HG03097 (cell line): Measurements from ENCODE around the gene DDA1.
A peak's percentile ranks its signal among the peaks of the same experiment; 100 is the strongest.
"Not testable (repeated sequence)": the region's sequence is repeated elsewhere in the genome, so short reads cannot be mapped to it uniquely, and the experiment has no call there.

ENCODE experiments used
- ATAC-seq: cut with Tn5 transposase; IDR thresholded peaks from one replicate; pipeline ENCODE4 v1.9.1; 2021; ENCODE audit not compliant: unreplicated experiment, low FRiP score

The DDA1 gene

GRCh38 chr19:17286263-17286662 lies 23.1 kb upstream of the DDA1 start:
- ATAC-seq, result no peak

DNA sequence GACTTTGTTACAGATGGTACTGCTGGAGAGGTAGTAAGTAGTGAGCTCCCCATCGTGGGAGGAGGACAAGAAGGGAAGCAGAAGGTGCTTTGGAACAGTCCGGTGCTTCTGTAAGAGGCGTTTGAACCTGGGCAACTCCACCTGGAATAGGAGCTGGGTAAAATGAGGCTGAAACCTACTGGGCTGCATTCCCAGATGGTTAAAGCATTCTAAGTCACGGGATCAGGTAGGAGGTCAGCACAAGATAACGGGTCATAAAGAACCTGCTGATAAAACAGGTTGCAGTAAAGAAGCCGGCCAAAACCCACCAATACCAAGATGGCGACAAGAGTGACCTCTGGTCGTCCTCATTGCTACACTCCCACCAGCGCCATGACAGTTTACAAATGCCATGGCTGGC lies 22.6 kb upstream of the DDA1 start:
- no peak for ATAC-seq

GRCh38 chr19:17289489-17289888 lies 19.9 kb upstream of the DDA1 start:
- no peak for ATAC-seq

- peak; percentile 65 for ATAC-seq
Measured at GRCh38 chr19:17292301-17293074, 16.9 kb upstream of the DDA1 start.

DNA sequence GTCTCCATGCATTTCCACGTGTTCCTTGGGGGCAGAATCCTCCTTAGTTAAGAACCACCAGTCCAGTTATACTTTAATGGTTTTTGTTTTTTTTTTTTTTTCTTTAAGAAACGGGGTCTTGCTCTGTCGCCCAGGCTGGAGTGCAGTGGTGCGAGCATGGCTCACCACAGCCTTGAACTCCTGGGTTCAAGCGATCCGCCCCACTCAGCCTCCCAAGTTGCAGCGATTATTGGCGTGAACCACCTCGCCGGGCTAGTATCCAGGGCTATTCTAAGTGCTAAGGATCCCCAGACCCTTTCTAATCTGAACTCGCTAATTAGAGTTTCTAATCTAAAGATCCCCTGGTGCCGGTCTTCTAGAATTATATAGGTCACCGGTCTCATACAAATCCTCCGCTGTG lies 15.8 kb upstream of the DDA1 start:
- no peak for ATAC-seq

GRCh38 chr19:17294051-17294891 lies 15.1 kb upstream of the DDA1 start:
- ATAC-seq, result no peak

DNA sequence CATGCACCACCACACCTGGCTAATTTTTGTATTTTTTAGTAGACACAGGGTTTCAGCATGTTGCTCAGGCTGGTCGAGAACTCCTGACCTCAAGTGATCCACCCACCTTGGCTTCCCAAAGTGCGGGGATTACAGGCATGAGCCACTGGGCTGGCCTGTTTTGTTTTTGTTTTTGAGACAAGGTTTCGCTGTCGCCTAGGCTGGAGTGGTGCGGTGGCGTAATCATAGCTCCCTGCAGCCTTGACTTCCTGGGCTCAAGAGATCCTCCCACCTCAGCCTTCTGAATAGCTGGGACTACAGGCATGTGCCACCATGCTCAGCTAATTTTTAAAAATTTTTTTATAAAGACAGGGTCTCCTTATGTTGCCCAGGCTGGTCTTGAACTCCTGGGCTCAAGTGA lies 13.8 kb upstream of the DDA1 start:
- ATAC-seq, result not testable (repeated sequence)

DNA sequence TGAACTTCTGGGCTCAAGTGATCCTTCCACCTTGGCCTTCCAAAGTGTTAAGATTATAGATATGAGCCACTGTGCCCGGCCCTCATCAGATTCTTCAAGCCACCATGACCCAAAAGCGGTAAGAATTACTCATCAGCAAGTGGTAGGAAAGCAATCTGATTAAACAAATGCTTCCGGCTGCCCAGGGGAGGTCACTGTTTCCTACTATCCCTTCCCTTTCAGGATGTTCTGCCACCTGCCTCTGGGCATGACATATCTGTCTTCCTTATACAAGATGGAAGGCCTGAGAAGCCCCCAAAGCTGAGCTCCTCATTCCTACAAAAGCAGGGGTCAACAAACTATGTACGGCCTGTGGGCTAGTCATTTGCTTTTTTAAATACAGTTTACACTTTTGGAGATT lies 13.1 kb upstream of the DDA1 start:
- no peak for ATAC-seq

- ATAC-seq, result no peak
Measured at GRCh38 chr19:17296976-17297375, 12.4 kb upstream of the DDA1 start.

GRCh38 chr19:17300992-17301619 lies 8.3 kb upstream of the DDA1 start:
- no peak for ATAC-seq

DNA sequence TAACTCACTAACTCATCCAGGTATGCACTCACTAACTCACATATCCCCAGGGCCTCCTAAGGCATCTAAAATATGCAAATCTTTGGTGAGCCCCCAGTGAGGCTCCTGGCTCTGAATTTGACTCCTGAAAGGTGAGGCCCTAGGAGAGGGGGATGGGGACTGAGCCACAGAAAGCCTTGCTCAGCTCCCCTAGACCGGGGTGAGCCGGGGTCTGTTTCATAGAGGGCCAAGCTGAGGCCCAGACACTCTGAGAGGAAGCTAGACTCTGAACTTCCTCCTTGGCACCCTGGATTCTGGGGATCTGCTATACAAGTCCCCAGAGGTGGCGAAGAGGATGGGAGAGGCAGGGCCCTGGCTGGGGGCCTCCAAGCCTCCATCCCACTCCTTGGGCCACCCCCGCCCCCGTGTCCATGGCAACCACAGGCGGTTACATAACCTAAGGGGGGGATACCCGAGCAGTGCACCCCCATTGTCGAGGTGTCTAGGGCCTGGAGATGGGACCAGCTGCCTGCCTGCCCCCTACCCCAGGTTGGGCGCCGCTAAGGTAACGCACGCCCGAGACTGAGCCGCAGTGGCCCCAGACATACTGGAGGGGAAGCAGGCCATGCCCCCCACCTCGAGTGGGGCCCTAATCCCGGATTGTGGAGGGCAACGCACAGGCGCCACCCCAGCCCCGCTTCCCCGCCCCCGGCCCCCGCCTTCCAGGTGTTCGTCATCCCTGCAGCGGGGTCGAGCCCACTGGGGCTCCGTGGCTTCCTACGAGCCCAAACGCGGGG lies 6.8 kb upstream of the DDA1 start:
- no peak for ATAC-seq

- ATAC-seq, result peak; percentile 50
Measured at GRCh38 chr19:17303167-17303939, 6.0 kb upstream of the DDA1 start, which contains the start of gene ABHD8. ABHD8 (minus strand) TSS chr19:17303425; CDS start chr19:17301616, 1,809 bp downstream.

- ATAC-seq, result no peak
Measured at GRCh38 chr19:17303940-17304267, 5.5 kb upstream of the DDA1 start.

DNA sequence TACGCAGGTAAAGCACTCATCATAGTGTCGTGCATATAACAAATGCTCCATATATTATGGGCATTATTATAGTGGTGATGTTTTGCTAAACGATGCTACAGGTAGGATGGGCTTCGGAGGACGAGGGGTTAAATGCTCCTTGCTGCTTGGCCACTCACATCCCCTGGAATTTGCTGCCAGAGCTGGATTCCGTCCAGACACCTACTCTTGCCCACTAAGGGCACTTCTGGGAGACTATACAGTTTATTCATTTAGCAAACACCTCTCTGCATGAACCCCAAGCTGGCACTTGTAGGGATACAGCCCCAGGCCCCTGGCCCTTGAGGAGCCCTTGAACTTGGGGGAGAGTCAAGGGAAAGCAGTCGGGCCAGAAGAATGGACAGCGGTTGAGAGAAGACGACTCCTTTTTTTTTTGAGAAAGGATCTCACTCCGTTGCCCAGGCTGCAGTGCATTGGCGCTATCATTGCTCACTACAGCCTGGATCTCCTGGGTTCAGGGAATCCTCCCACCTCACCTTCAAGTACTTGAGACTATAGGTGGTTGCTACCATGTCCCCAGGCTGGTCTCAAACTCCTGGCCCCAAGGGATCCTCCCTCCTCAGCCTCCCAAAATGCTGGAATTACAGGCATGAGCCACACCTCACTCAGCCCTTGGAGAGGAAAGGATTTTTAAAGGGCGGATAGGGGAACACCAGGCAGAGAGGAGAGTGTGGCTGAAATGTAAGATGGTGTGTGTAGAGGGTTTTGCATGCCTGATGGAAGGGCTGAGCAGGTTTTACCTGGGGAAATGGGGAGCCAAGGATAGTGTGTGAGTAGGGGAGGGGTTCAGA lies 4.8 kb upstream of the DDA1 start:
- no peak for ATAC-seq

GRCh38 chr19:17305216-17305516 lies 4.2 kb upstream of the DDA1 start:
- no peak for ATAC-seq

- peak; percentile 79 for ATAC-seq
Measured at GRCh38 chr19:17305517-17306284, 3.7 kb upstream of the DDA1 start, which contains the start of gene MRPL34. MRPL34 (plus strand) TSS chr19:17305872; CDS start chr19:17305893, 21 bp downstream.

DNA sequence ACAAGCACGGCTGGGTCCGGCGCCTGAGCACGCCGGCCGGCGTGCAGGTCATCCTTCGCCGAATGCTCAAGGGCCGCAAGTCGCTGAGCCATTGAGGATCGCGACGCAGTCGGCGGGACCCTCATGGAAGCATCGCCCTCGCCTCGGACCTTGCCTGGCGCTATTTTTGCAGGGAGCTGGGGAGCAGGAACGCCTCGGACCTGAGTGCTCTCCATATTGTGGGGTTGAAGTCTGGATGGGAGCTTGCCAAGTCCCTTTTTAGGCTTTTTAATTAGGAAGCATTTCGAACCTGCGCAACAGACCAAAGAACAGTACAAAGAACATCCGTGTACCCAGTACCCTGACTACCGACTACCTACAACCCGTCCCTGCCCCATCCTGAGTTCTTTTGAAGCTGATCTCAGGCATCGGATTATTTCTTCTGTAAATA lies 3.1 kb upstream of the DDA1 start:
- ATAC-seq, result no peak

DNA sequence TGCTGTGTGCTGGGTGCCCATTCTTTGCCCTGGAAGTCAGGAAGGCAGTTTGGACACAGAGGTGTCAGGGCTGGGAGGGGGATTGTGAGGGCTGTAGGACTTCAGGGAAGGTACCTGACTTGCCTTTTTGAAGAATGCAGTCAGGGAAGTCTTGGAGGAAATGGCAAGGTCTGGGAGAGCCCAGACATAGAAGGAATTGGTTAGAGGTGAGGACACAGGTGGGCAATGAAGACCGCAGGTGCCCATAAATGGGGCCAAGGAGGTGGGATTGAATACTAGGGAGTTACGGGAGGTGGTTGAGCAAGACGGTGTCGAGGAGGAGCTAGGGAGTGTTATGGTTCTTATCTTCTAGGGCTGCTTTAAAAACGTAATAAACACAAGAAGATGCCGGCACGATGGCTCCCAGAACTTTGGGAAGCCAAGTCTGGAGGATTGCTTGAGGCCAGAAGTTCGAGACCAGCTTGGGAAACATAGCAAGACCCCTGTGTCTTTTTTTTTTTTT lies 1.4 kb upstream of the DDA1 start:
- no peak for ATAC-seq
